GM19035 (cell line): ENCODE data around the gene ANKRD30B.
"Not testable (repeated sequence)": the region's sequence is repeated elsewhere in the genome, so short reads cannot be mapped to it uniquely, and the experiment has no call there.

Source experiments
- ATAC-seq: cut with Tn5 transposase; IDR thresholded peaks from one replicate; pipeline ENCODE4 v1.9.1; 2021; ENCODE audit not compliant: unreplicated experiment

ANKRD30B gene, protein sequence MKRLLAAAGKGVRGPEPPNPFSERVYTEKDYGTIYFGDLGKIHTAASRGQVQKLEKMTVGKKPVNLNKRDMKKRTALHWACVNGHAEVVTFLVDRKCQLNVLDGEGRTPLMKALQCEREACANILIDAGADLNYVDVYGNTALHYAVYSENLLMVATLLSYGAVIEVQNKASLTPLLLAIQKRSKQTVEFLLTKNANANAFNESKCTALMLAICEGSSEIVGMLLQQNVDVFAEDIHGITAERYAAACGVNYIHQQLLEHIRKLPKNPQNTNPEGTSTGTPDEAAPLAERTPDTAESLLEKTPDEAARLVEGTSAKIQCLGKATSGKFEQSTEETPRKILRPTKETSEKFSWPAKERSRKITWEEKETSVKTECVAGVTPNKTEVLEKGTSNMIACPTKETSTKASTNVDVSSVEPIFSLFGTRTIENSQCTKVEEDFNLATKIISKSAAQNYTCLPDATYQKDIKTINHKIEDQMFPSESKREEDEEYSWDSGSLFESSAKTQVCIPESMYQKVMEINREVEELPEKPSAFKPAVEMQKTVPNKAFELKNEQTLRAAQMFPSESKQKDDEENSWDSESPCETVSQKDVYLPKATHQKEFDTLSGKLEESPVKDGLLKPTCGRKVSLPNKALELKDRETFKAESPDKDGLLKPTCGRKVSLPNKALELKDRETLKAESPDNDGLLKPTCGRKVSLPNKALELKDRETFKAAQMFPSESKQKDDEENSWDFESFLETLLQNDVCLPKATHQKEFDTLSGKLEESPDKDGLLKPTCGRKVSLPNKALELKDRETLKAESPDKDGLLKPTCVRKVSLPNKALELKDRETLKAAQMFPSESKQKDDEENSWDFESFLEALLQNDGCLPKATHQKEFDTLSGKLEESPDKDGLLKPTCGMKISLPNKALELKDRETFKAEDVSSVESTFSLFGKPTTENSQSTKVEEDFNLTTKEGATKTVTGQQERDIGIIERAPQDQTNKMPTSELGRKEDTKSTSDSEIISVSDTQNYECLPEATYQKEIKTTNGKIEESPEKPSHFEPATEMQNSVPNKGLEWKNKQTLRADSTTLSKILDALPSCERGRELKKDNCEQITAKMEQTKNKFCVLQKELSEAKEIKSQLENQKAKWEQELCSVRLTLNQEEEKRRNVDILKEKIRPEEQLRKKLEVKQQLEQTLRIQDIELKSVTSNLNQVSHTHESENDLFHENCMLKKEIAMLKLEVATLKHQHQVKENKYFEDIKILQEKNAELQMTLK (N-terminal part only)

DNA sequence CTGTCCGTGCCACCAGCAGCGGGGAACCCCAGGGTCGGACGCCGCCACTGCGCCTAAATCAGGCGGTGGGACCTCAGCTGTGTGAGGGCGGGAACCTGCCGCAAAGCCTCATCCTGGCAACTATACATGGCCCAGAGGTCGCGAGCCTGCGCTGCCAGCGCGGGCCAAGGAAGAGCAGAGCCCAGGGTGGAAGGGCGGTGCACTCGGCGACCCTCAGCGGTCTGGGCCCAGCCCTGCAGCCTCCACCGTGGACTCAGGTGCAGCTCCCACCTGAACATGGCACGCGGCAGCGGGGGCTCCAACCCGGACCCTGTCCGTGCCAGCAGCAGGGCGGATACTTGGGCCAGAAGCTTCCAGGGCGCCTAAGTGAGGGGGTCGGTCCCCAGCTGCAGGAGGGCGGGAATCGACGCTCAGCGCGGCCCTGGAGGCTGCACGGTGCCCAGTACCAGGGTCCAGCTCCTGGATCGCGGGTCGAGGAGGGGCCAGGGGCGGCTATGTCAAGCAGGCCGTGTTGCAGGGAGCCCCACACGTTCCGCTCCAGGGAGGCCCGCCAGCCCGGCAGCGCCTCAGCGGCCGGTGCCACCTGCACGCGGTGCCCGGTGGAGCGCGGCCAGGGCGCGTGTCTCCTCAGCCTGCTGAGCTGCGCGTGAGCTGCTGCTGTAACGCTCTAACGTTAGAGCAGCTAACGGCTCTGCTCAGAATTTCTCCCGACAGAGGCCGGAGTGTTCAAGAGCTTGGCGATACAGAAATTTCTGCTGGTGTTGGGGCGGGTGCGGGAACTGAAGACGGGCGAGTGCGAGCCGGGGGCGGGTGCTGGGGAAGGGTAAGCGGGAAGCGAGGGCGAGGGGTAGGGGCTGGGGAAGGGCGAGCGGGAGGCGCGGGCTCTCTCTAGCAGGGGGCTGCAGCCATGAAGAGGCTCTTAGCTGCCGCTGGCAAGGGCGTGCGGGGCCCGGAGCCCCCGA, at the start of gene ANKRD30B:
ANKRD30B (plus strand) TSS at position 660 of the 962 bp plus-strand sequence; CDS start at position 908, 248 bp downstream.
- ATAC-seq = no peak

- ATAC-seq = not testable (repeated sequence)
Observed at GRCh38 chr18:14701286-14702040, 46.5 kb upstream of the ANKRD30B start.

- not testable (repeated sequence) for ATAC-seq
Observed at GRCh38 chr18:14709761-14710160, 38.2 kb upstream of the ANKRD30B start.

GRCh38 chr18:14721569-14721968, 26.4 kb upstream of the ANKRD30B start:
- ATAC-seq = not testable (repeated sequence)

GRCh38 chr18:14739056-14739455, 8.9 kb upstream of the ANKRD30B start:
- not testable (repeated sequence) for ATAC-seq

GRCh38 chr18:14746897-14747296, 1.1 kb upstream of the ANKRD30B start:
- ATAC-seq = no peak

- ATAC-seq = no peak
Observed at GRCh38 chr18:14748496-14748895, 524 bp downstream of the ANKRD30B start.

DNA sequence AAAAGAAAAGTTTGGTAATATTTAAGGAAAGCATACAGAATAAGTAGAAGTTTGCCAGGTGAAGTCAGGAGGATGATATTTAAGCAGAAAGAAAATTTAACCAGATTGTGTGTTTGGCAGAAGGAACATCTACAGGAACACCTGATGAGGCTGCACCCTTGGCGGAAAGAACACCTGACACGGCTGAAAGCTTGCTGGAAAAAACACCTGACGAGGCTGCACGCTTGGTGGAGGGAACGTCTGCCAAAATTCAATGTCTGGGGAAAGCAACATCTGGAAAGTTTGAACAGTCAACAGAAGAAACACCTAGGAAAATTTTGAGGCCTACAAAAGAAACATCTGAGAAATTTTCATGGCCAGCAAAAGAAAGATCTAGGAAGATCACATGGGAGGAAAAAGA, 15.6 kb downstream of the ANKRD30B start:
- not testable (repeated sequence) for ATAC-seq

GRCh38 chr18:14767474-14767873, 19.5 kb downstream of the ANKRD30B start:
- ATAC-seq = no peak

DNA sequence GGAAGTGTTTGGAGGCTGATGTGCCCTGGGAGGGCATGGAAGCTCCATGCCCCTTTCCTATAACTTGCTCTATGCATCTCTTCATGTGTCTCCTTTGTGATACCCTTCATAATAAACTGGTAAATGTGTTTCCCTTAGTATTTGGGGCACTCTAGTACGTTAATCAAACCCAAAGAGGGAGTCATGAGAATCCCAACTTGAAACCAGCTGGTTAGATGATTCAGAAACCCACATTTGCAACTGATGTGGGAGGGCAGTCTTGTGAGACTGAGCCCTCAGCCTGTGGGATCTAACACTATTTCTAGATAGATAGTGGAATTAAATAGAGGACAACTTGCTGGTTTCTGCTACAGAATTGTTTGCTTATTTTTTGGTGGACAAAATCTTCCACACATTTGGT, 20.3 kb downstream of the ANKRD30B start:
- ATAC-seq = no peak

DNA sequence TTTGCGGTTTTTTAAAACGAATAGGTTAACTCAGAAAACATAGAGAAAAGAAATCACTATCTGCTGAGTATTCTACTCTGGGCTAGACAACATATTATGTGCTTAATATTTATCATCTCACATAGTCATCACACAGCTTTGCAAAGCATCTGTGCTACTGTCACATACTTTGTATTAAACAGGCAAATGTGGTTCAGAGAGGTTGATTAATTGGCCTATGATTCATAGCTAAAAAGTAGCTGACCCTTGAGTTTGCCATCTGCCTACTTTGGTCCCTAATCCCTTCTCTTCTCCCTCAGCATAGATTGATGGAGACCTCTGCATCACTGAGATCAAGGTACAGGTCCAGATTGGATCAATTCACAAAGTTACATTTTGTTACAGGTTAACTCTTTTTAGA, 21.4 kb downstream of the ANKRD30B start:
- ATAC-seq = no peak

DNA sequence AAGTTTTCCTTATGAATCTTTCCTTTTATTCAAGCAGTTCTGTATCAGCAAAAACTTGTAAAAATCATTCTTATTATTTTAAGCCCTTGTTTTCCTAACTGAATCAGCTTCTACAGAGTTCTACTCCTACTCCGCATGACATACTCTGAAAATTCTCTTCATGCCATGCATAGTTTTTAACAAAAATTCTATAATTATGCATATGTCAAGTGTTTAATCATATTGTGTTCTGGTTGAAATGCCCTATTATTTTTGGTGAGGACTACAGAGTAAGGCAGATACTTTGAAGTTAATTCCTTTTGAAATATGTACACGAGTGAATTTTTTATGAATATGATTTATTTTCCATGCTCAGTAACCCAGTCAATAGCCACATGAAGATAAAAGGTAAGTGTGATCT, 28.8 kb downstream of the ANKRD30B start:
- no peak for ATAC-seq

DNA sequence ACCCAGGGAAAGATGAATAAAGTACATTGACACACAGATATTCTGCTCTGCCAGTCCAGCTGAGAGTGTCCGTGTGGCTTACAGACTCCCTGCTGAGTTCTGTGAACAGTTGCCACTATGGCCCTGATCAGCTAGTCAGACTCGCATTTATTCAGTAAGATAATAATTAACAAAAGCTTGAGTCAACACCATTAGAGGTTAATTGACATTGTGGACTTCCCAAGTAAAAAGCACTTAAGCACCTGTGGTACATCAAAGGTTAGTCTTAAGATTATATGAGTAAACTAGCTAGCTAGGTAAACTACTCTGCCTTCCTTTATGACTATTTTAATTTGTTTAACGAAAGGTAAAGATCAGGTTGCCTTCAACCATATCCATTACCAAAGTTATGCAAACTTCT, 33.7 kb downstream of the ANKRD30B start:
- ATAC-seq = no peak

DNA sequence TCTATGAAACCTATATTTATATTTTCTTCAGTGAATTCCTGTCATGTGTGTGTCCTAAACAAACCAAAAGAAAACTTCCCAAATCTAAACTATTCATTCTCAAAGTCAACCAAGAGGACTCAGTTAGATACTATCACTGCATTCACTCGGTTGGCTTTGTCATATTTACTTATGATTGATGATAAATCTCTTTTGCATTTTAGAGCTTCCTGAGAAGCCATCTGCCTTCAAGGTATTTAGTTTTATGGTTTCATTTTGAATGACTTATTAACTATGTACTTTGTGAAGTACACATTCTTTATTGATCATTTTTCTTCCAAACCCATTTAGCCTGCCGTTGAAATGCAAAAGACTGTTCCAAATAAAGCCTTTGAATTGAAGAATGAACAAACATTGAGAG, 36.2 kb downstream of the ANKRD30B start:
- no peak for ATAC-seq

DNA sequence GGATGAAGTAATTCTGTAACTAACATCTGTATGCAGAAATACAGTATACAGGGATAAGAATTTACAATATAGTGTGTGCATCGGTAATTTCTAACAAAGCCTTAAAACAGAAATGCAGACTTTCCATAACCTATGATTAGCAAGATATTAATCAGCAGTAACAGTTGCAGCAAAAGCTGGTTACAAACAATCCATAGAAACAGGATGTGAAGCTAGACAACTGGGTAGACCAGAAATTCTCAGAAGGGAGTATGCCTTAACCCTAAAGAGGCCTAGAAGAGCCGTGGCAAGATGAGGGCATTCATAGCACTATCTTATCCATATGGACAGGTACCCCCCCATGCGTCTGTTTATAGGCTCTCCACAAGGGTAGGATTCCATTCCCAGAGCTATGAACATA, 48.9 kb downstream of the ANKRD30B start:
- not testable (repeated sequence) for ATAC-seq

- not testable (repeated sequence) for ATAC-seq
Observed at GRCh38 chr18:14797969-14798764, 50.2 kb downstream of the ANKRD30B start.

DNA sequence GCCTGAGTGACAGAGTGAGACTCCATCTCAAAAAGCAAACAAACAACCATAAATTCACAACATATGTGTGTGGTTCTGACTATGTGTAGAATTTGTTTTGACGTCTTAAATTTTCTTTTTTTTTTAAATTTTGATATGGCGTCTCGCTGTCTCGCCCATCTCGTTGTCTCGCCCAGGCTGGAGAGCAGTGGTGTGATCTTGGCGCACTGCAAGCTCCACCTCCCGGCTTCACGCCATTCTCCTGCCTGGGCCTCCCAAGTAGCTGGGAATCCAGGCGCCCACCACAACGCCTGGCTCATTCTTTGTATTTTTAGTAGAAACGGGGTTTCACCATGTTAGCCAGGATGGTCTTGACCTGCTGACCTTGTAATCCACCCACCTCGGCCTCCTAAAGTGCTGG, 63.1 kb downstream of the ANKRD30B start:
- not testable (repeated sequence) for ATAC-seq

DNA sequence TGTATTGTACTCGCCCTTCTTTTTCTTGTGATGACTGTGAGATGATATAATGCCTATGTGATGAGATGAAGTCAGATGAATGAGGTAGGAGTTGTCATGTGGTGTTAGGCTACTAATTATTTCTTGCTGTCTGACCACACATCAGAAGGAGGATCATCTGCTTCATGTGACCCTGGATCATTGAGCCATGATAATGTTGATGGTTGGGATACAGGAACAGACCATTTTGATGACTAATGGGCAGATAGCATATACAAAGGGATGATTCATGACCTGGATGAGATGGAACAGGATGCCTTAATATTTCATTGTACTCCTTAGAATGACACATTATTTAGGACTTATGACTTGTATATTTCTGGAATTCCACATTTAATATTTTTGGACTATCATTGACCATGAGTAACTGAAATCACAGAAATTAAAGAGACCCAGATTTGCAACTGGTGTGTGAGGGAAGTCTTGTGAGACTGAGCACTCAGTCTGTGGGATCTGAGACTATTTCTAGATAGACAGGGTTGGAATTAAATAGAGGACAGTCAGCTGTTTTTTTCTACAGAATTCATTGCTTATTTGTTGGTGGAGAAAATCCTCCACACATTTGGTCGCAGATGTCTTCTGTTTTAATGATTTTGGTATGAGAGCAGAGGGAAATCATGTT, 79.1 kb downstream of the ANKRD30B start:
- ATAC-seq = not testable (repeated sequence)
